HCT116 (cell line): Measurements from ENCODE around the gene ADAMTS20. TPM values are rescaled to one million over a fixed set of nuclear protein-coding genes. Genes with fewer than 3 reads are reported as not detected.

Experiments
- ATAC-seq: fragments of 200-7000 bp; cut with Tn5 transposase; 2 replicates; pipeline ENCODE4 v1.9.1; 2020; ENCODE audit warnings: mild to moderate bottlenecking, moderate library complexity
- BruUV-seq: library from RNA; stranded (reverse); fragments of 400-500 nt; replicated peaks from 2 replicates; lab custom pipeline; 2021; lab: Mats Ljungman, UMichigan
- CTCF ChIA-PET: fragments of 300-600 bp; sonication (Branson Sonifier 250); formaldehyde crosslinking; loops from one replicate; lab custom pipeline; 2021; ENCODE audit warnings: antibody characterized with exemption; lab: Charles Lee
- POLR2A ChIA-PET: fragments of 300-600, 350-600 bp; sonication (Branson Sonifier 250); formaldehyde crosslinking; loops from one replicate; lab custom pipeline; 2021; ENCODE audit warnings: antibody characterized with exemption; lab: Charles Lee
- RAD21 ChIA-PET, 2 experiments: fragments of 300-600 bp; sonication (Branson Sonifier 250); formaldehyde crosslinking; loops; one replicate each; lab custom pipeline; 2023; ENCODE audit warnings: low total read pairs in 2 of 2; ENCODE audit not compliant: uncharacterized antibody in 2 of 2, unreplicated experiment in 2 of 2, low non-redundant PET in 1 of 2; lab: Charles Lee
- DNase-seq: peaks from one replicate; pipeline ENCODE4 v3.0.0-alpha.2; 2010; ENCODE audit warnings: low read depth, low spot score
- H2AFZ ChIP-seq: fragments of 200-600 bp; shearing (Covaris generic), sonication (generic); 2 replicates; pipeline ENCODE4 v1.6.1; 2017; ENCODE audit warnings: low read depth, mixed run types, mixed read lengths, antibody characterized with exemption, low read length; ENCODE audit not compliant: poor library complexity, severe bottlenecking
- H3K27ac ChIP-seq: 2 replicates; pipeline ENCODE4 v1.5.1; 2012; ENCODE audit warnings: low read depth, low read length
- H3K27me3 ChIP-seq: fragments of 200-600 bp; sonication (generic); 2 replicates; pipeline ENCODE4 v1.6.1; 2016; ENCODE audit warnings: mixed run types, low read length, mixed read lengths; ENCODE audit not compliant: insufficient read depth
- H3K36me3 ChIP-seq, 2 experiments: fragments of 200-500 bp in 1 of 2; fragments of 200-600 bp in 1 of 2; sonication (Bioruptor generic) in 1 of 2; sonication (generic) in 1 of 2; 2 replicates each; pipeline versions ENCODE4 v1.5.1 to v1.6.1; 2014 to 2016; ENCODE audit warnings: low read length in 2 of 2, inconsistent platforms in 1 of 2, mixed read lengths in 1 of 2, mixed run types in 1 of 2; ENCODE audit not compliant: insufficient read depth in 2 of 2, control insufficient read depth in 1 of 2
- H3K4me1 ChIP-seq, 2 experiments: fragments of 200-600 bp in 1 of 2; sonication (generic) in 1 of 2; 2 replicates each; pipeline versions ENCODE4 v1.5.1 to v1.6.1; 2012 to 2017; ENCODE audit warnings: low read length in 2 of 2, inconsistent platforms in 1 of 2, mild to moderate bottlenecking in 1 of 2, mixed read lengths in 1 of 2, mixed run types in 1 of 2, moderate library complexity in 1 of 2; ENCODE audit not compliant: insufficient read depth in 2 of 2, control insufficient read depth in 1 of 2
- H3K4me2 ChIP-seq: fragments of 200-600 bp; sonication (generic); 2 replicates; pipeline ENCODE4 v1.6.1; 2017; ENCODE audit warnings: mixed run types, low read length, mixed read lengths
- H3K4me3 ChIP-seq, 2 experiments: fragments of 200-600 bp in 1 of 2; sonication (generic) in 1 of 2; replicated peaks in 1 of 2; 2 replicates each; pipeline ENCODE4 v1.5.1; 2011 to 2016; ENCODE audit warnings: low read length in 2 of 2, control low read depth in 1 of 2, low read depth in 1 of 2, mild to moderate bottlenecking in 1 of 2, mixed read lengths in 1 of 2, mixed run types in 1 of 2
- H3K79me2 ChIP-seq: fragments of 200-600 bp; sonication (generic); 2 replicates; pipeline ENCODE4 v1.6.1; 2017; ENCODE audit warnings: mild to moderate bottlenecking, mixed run types, low read length, moderate library complexity, mixed read lengths; ENCODE audit not compliant: insufficient read depth
- H3K9ac ChIP-seq: fragments of 200-600 bp; sonication (generic); 2 replicates; pipeline ENCODE4 v1.6.1; 2016; ENCODE audit warnings: low read length, mixed read lengths
- H3K9me2 ChIP-seq: fragments of 200-600 bp; sonication (generic), shearing (Covaris generic); 2 replicates; pipeline ENCODE4 v1.6.1; 2017; ENCODE audit warnings: mixed run types, mild to moderate bottlenecking, moderate library complexity; ENCODE audit not compliant: insufficient read depth
- H3K9me3 ChIP-seq, 2 experiments: fragments of 200-500 bp in 1 of 2; fragments of 200-600 bp in 1 of 2; sonication (Bioruptor generic) in 1 of 2; sonication (generic) in 1 of 2; 2 replicates each; pipeline ENCODE4 v1.6.1; 2014 to 2017; ENCODE audit warnings: low read length in 2 of 2, mixed read lengths in 2 of 2, inconsistent platforms in 1 of 2, low read depth in 1 of 2, mild to moderate bottlenecking in 1 of 2, mixed run types in 1 of 2, moderate library complexity in 1 of 2; ENCODE audit not compliant: control insufficient read depth in 1 of 2, insufficient read depth in 1 of 2
- H4K20me1 ChIP-seq: fragments of 200-600 bp; sonication (generic), shearing (Covaris generic); 2 replicates; pipeline ENCODE4 v1.6.1; 2017; ENCODE audit warnings: mixed run types, mild to moderate bottlenecking, moderate library complexity; ENCODE audit not compliant: insufficient read depth
- ATF3 ChIP-seq: IDR thresholded peaks from 2 replicates; pipeline ENCODE4 v1.6.1; 2012
- EZH2 ChIP-seq: fragments of 200-600 bp; sonication (generic); IDR thresholded peaks from 2 replicates; pipeline ENCODE4 v1.6.1; 2017; ENCODE audit warnings: antibody characterized with exemption, mixed run types
- POLR2A ChIP-seq: IDR thresholded peaks from 2 replicates; pipeline ENCODE4 v1.7.0; 2011; ENCODE audit warnings: borderline replicate concordance; ENCODE audit not compliant: insufficient read depth, insufficient read length; ENCODE audit errors: extremely low read depth
- POLR2AphosphoS5 ChIP-seq: IDR thresholded peaks from 2 replicates; pipeline ENCODE4 v1.6.1; 2011; ENCODE audit warnings: mild to moderate bottlenecking, low read depth, low read length, moderate library complexity
- SP1 ChIP-seq: IDR thresholded peaks from 2 replicates; pipeline ENCODE4 v1.6.1; 2012; ENCODE audit warnings: low read depth
- ZFX ChIP-seq: fragments of 450-650 bp; IDR thresholded peaks from 2 replicates; pipeline ENCODE4 v1.6.1; 2017
- ZNF274 ChIP-seq: fragments of 200-500 bp; sonication (Bioruptor generic); IDR thresholded peaks from 2 replicates; pipeline ENCODE4 v1.6.1; 2014; ENCODE audit warnings: mild to moderate bottlenecking, low read depth, low read length, inconsistent platforms
- intact Hi-C: fragments of 100-400 bp; cut with micrococcal nuclease; formaldehyde crosslinking; loops from 2 replicates; pipeline ENCODE4 v1.10.0; 2022
- total RNA-seq: library from RNA; stranded (reverse); gene quantifications from one replicate; pipeline ENCODE4 v1.2.1, GENCODE V29; 2021; ENCODE audit not compliant: unreplicated experiment
- TF ChIP-seq, protein P1 (sequence below): IDR thresholded peaks from 2 replicates; pipeline ENCODE4 v1.6.1; 2012; ENCODE audit warnings: low read depth

Gene ADAMTS20
- total RNA-seq, 1 experiment from 2014 or later, result not detected

DNA sequence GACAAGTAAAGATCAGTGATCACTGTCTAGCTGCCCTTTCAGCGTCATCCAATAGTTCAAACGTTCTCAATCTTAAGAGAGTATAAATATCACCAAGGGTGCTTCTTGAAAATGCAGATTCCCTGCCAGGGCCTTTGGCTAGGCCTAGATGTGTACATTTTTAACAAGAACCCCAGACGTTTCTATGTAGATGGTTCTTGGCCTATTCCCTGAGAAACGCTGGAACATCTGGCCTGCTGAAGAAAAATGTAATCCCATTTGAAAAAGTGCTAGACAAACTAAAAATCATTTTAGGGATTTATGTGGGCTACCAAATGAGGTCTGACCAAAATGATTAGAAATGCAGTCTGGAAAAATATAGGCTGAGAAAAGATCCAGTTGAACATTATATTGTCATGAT, 231.7 kb downstream of the ADAMTS20 start:
- intact Hi-C loops, result no loop called here
- DNase-seq (no peak), ATAC-seq (no peak)
- Histone ChIP-seq H3K36me3 (no peaks in the 10 kb centered on the region), H3K9ac (no peak overlapping the region), H3K27me3 (no peaks in the 10 kb centered on the region), H2AFZ (no peak overlapping the region), H3K9me2 (no peaks in the 10 kb centered on the region), H4K20me1 (no peaks in the 10 kb centered on the region), H3K4me2 (no peak overlapping the region), H3K4me3 (no peak overlapping the region), H3K27ac (no peak overlapping the region), H3K79me2 (no peaks in the 10 kb centered on the region), H3K9me3 (no peaks in the 10 kb centered on the region), H3K4me1 (no peaks in the 10 kb centered on the region)
- ChIA-PET RAD21 (no interaction called here), CTCF (no interaction called here), POLR2A (no interaction called here)
- TF ChIP-seq, protein P1, sequence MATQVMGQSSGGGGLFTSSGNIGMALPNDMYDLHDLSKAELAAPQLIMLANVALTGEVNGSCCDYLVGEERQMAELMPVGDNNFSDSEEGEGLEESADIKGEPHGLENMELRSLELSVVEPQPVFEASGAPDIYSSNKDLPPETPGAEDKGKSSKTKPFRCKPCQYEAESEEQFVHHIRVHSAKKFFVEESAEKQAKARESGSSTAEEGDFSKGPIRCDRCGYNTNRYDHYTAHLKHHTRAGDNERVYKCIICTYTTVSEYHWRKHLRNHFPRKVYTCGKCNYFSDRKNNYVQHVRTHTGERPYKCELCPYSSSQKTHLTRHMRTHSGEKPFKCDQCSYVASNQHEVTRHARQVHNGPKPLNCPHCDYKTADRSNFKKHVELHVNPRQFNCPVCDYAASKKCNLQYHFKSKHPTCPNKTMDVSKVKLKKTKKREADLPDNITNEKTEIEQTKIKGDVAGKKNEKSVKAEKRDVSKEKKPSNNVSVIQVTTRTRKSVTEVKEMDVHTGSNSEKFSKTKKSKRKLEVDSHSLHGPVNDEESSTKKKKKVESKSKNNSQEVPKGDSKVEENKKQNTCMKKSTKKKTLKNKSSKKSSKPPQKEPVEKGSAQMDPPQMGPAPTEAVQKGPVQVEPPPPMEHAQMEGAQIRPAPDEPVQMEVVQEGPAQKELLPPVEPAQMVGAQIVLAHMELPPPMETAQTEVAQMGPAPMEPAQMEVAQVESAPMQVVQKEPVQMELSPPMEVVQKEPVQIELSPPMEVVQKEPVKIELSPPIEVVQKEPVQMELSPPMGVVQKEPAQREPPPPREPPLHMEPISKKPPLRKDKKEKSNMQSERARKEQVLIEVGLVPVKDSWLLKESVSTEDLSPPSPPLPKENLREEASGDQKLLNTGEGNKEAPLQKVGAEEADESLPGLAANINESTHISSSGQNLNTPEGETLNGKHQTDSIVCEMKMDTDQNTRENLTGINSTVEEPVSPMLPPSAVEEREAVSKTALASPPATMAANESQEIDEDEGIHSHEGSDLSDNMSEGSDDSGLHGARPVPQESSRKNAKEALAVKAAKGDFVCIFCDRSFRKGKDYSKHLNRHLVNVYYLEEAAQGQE, result no peak
- BruUV-seq, result no TSS peak

DNA sequence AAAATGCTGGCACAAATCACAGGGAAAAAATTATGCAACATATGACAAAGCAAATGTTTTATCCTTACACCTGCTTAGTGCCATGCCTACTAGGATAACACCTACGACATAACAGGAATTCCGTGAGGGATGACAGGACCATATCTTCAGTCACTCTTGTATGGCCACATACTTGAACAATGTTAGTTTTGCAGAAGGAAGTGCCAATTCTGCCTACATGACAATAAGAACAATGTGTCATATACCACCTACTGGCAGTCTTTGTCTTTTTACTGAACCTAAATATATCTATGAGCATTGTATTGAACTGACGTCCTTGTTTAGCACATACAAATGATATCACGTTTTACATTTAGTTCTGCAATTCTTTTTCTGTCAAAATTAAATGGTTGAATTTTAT, 234.0 kb downstream of the ADAMTS20 start:
- Histone ChIP-seq H3K36me3 (no peaks in the 10 kb centered on the region), H3K79me2 (no peaks in the 10 kb centered on the region), H3K27ac (no peak overlapping the region), H3K27me3 (no peaks in the 10 kb centered on the region)
- BruUV-seq, result no TSS peak
- no peak for TF ChIP-seq SP1
- no peak for TF ChIP-seq ZFX
- no peak for TF ChIP-seq POLR2A
- TF ChIP-seq ZNF274, result no peak
- no peak for TF ChIP-seq EZH2
- no peak for TF ChIP-seq POLR2AphosphoS5
- TF ChIP-seq ATF3, result no peak
- TF ChIP-seq, all 23 proteins: peak for 0
- H4K20me1 ChIP-seq, result no peaks in the 10 kb centered on the region
- ChIA-PET CTCF (no interaction called here), RAD21 (no interaction called here), POLR2A (no interaction called here)
- no peaks in the 10 kb centered on the region for H3K9me3 ChIP-seq
- H3K9me2 ChIP-seq, result no peaks in the 10 kb centered on the region
- H2AFZ ChIP-seq, result no peak overlapping the region
- DNase-seq, result no peak
- H3K4me1 ChIP-seq, result no peaks in the 10 kb centered on the region
- no peak overlapping the region for H3K4me3 ChIP-seq
- intact Hi-C loops, result no loop called here
- ATAC-seq, result no peak
- no peak overlapping the region for H3K9ac ChIP-seq
- H3K4me2 ChIP-seq, result no peak overlapping the region
